Urinary bladder (tissue), 4 donors: ENCODE data around the gene ZNF184. TPM values are rescaled to one million over a fixed set of nuclear protein-coding genes. Genes with fewer than 3 reads are reported as not detected.

Experiments used
- DNase-seq: peaks from one replicate; pipeline ENCODE4 v3.0.0-alpha.2; 2015; ENCODE audit errors: extremely low spot score
- H3K27ac ChIP-seq: one replicate; pipeline ENCODE4 v1.5.1; 2013; ENCODE audit warnings: low read depth, mild to moderate bottlenecking, moderate library complexity
- H3K36me3 ChIP-seq: one replicate; pipeline ENCODE4 v1.6.1; 2013; ENCODE audit warnings: mild to moderate bottlenecking, moderate library complexity; ENCODE audit not compliant: insufficient read depth
- H3K4me1 ChIP-seq: one replicate; pipeline ENCODE4 v1.6.1; 2013; ENCODE audit warnings: mild to moderate bottlenecking, moderate library complexity; ENCODE audit not compliant: insufficient read depth
- H3K4me3 ChIP-seq: one replicate; pipeline ENCODE4 v1.5.1; 2013; ENCODE audit warnings: low read depth, low read length
- WGBS: extraction: QIAGEN DNeasy Blood & Tissue Kit; methylation state at CpG from one replicate; pipeline ENCODE4 v1.1.7; 2013; 5-methylcytosine and 5-hydroxymethylcytosine counted together
- polyA plus RNA-seq: library from polyadenylated mRNA; stranded (reverse); fragments of 200-250 nt; gene quantifications from one replicate; pipeline ENCODE4 v1.2.3, GENCODE V29; 2013
- total RNA-seq: library from RNA; depleted of rRNA; stranded (reverse); fragments of >200 nt; gene quantifications from one replicate; pipeline ENCODE4 v1.2.3, GENCODE V29; 2014
- donor health status: healthy with polysubstance abuse.
- donor health status: healthy.

Gene ZNF184
- total and polyA plus RNA-seq, 2 donors: 3.1 to 27.2 TPM

DNA sequence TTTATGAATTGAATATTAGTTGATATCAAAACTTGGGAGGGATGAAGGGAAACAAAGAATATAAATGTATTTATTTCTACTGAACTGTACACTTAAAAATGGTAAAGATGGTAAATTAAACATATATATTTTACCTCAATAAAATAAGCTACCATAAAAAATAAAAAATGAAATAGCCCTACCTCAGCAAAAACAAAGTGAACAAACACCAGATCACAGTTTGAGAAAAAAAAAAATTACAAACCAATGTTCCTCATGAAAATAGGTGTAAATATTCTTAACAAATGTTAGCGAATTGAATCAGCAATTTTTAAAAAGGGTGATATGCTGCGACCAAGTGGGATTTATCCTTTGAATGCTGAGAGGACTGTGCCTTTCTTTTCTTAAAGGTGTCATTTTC, 28.3 kb upstream of the ZNF184 start:
- DNase-seq: no peak
- WGBS: 74% methylated on average over 2 of the region's 2 CpGs
- Histone ChIP-seq H3K4me3 (no peak overlapping the region), H3K4me1 (no peaks in the 10 kb centered on the region), H3K36me3 (no peaks in the 10 kb centered on the region), H3K27ac (no peak overlapping the region)

DNA sequence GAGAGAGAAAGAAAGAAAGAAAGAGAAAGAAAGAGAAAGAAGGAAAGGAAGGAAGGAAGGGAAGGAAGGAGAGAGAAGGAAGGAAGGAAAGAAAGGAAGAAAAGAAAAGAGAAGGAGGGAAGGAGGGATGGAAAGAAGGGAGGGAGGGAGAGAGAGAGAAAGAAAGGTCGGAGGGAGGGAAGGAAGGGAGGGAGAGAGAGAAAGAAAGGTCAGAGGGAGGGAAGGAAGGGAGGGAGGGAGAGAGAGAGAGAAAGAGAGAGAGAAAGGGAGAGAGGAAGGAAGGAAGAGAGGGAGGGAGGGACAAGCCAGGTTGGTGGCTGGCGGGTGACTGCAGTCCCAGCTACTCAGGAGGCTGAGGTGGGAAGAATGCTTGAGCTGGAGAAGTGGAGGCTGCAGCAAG, 27.3 kb upstream of the ZNF184 start:
- WGBS: 17% methylated on average over 2 of the region's 2 CpGs
- H3K27ac ChIP-seq: no peak overlapping the region
- no peaks in the 10 kb centered on the region for H3K4me1 ChIP-seq
- DNase-seq: no peak
- no peak overlapping the region for H3K4me3 ChIP-seq
- no peaks in the 10 kb centered on the region for H3K36me3 ChIP-seq

DNA sequence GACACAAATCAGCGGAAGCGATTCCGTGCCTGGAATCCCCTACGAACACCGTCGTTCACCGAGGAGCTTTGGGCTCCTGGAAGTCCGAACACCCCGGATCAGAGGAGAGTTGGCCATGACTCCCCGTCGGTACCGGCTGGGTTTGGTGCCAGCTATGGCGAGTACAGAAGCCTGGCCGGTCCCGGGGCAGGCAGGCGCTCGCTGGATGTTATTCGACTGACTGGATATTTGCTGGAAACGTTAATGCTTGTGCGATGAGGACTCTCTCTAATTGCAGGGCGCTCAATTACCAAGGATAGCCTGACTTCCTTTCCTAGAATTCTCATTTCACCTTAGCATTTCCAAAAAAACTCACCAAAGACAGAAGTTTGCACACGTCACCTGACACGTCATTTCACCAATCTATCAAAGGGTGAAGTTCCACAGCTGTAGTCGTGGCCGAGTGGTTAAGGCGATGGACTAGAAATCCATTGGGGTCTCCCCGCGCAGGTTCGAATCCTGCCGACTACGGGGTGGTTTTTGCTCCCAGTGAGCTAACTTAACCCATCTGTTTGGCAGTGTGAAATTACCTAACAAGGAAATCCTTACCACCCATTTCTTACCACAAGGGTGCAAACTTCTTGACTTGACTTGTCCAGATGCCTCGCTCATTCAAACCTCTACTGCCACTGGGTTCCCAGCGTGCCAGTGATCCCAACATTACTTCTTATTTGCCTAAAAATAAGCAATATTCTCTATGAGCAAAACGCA, 22.7 kb upstream of the ZNF184 start:
- Histone ChIP-seq H3K4me1 (no peaks in the 10 kb centered on the region), H3K4me3 (peak overlapping the region; percentile 34), H3K27ac (no peak overlapping the region), H3K36me3 (no peaks in the 10 kb centered on the region)
- DNase-seq: no peak
- 3% methylated on average over 34 of the region's 34 CpGs for WGBS

DNA sequence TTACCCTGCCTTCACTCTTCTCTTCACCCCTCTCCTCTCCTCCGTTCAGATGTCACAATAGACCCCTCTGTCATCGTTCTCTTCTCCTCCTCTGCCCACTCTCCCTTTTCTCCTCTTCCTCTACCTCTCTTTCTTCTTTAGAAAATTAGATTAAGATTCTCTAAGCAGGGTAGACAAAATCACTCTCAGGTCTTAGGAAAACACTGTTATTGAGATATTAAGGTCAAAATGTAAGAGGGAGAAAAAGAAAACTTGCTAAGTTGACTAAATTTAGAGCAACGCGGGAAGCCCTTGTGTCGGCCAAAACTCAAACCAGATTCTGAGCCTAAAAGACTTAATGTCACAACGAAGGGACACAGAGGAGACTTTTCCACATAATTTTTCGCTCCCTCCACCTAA, 22.1 kb upstream of the ZNF184 start:
- Histone ChIP-seq H3K4me3 (peak overlapping the region; percentile 34), H3K4me1 (no peaks in the 10 kb centered on the region)

DNA sequence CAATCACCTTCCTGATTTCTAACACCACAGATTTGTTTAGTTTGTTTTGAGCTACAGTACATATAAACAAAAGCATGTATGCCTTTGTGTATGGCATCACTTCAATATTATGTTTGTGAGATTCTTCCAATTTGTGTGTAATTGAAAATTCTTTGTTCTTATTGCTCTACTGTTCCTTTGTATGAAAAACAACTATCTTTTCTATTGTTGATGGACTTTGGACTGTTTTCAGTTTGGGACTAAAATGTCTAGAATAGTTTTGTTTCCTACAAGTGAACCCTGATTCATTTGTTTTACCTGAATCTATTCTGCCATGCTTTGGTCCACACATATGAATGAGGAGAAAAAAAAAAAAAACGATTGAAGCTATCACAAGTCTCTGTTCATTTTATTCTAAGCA, 21.2 kb upstream of the ZNF184 start:
- 37% methylated on average over 1 of the region's 1 CpG for WGBS
- Histone ChIP-seq H3K27ac (no peak overlapping the region), H3K36me3 (no peaks in the 10 kb centered on the region)

More for the DNA sequence above, 22.1 kb upstream of the ZNF184 start:
- H3K27ac ChIP-seq: no peak overlapping the region
- WGBS: 5% methylated on average over 7 of the region's 7 CpGs
- H3K36me3 ChIP-seq: no peaks in the 10 kb centered on the region
- no peak for DNase-seq

DNA sequence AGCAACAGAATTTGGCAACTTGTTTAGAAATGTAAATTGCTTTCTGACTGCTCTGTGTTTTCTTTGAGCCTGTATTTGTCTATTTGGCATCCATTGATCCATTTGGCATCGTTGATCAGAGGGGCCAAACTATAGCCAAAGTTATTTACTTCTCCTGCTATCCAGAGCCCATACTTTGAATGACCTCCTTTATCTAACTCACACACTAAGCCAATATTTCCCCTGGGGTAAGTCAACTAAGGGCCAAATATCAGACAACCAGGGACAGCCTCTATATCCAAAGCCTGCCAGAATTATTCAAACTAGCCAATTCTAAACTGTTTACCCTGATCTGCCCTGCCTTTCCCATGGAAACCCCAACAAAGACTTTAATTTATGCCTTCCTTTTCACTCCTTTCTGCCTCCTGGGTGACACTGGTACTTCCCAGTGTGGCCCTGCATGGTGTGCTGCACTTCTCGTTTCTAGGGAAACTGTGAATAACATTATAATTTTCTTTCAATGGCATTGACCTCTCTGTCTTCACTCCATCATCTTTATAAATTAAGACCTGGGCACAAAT, 19.8 kb upstream of the ZNF184 start:
- WGBS: 73% methylated on average over 2 of the region's 2 CpGs
- no peak for DNase-seq

More for the DNA sequence above, 21.2 kb upstream of the ZNF184 start:
- Histone ChIP-seq H3K4me1 (no peaks in the 10 kb centered on the region), H3K4me3 (no peak overlapping the region)
- no peak for DNase-seq

DNA sequence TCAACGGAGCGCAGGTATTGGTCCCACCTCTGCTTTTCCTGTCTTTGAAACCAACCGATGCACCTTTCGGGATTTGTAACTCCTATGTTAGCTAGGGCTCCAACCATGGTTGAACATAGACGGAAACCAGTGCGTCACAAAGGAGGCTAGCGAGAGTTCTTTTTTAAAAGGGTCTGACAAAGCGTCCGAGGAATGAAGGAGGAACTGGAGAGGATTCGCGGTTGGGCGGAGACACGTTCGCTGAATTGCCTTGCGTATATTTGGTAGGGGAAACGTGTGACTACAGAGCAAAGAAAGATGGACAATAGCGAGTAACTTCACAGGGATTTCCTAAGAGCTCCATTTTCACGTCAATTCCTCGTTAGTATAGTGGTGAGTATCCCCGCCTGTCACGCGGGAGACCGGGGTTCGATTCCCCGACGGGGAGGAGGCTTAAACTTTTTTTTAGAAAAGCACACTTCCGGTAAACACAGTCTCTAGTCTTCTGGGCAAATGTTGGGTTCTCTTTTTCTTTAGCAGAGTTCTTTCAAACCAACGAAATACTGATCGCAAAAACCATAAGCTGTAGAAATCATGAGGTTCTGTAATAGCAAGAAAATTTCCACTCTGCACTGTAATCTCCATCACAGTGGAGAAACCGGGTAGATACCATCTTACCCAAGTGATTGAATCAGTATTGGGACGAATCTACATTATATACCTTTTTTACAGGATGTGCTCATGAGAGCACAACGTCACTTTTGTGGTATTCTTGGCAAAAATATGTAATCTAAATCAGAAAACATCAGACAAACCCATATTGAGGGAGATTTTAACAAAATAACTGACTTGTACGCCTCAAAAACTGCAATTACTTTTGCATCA, 6.6 kb upstream of the ZNF184 start:
- Histone ChIP-seq H3K4me3 (peak overlapping the region; percentile 66), H3K36me3 (no peaks in the 10 kb centered on the region)

More for the DNA sequence above, 19.8 kb upstream of the ZNF184 start:
- H3K4me3 ChIP-seq: no peak overlapping the region
- H3K36me3 ChIP-seq: no peaks in the 10 kb centered on the region
- no peak overlapping the region for H3K27ac ChIP-seq
- H3K4me1 ChIP-seq: no peaks in the 10 kb centered on the region

DNA sequence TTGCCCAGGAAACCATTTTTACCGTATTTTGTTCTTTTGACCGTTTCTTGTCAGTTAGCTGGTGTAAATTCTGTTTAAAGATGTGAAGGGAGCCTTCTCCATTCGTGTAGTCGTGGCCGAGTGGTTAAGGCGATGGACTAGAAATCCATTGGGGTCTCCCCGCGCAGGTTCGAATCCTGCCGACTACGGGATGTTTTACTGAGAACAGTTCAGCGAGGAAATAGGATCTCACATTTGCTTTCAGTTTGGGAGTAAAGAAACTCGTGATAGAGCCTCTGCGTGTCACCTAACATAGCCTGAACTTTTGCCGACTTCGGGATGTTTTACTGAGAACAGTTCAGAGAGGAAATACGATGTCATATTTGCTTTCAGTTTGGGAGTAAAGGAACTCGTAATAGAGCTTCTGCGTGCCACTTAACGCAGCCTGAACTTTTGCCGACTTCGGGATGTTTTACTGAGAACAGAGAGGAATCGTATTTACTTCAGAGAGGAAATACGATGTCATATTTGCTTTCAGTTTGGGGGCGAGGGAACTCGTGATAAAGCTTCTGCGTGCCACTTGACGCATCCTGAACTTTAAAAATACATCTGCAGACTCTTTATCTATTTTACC, 5.9 kb upstream of the ZNF184 start:
- no peaks in the 10 kb centered on the region for H3K4me1 ChIP-seq
- H3K27ac ChIP-seq: peak overlapping the region; percentile 98
- WGBS: under 1% methylated on average over 28 of the region's 28 CpGs
- H3K4me3 ChIP-seq: peak overlapping the region; percentile 66
- no peaks in the 10 kb centered on the region for H3K36me3 ChIP-seq
- peak; percentile 93 for DNase-seq

More for the DNA sequence above, 6.6 kb upstream of the ZNF184 start:
- DNase-seq: peak; percentile 93
- 3% methylated on average over 33 of the region's 33 CpGs for WGBS
- peak overlapping the region; percentile 98 for H3K27ac ChIP-seq
- no peaks in the 10 kb centered on the region for H3K4me1 ChIP-seq

DNA sequence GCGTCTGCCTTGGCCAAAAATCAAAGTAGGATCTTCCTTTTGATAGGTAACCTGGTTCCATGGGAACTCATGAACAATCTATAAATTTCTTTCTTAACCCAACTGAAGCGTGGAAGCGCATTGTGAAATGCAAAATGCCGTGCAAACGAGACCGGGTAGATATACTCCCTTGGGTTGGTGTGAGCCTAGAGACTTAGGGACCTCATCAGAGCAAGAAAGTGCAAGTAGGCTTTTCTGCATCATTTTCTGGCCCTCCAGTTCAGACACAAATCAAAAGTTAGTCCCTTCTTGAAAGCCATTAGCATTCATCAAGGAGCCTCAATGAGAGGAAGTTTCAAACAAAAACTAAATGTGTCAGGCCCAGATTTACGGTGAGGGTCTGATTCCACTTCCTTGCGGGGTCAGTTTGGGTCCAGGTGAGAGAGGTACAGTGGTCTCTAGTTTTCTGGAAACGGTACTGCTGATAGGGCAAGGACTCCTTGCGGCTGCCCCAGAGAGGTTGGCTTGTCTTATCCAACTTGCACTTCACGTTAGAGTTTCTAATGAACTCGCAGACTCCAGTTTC, 5.3 kb upstream of the ZNF184 start:
- Histone ChIP-seq H3K27ac (peak overlapping the region; percentile 91), H3K36me3 (no peaks in the 10 kb centered on the region), H3K4me3 (peak overlapping the region; percentile 35), H3K4me1 (no peaks in the 10 kb centered on the region)
- 13% methylated on average over 12 of the region's 12 CpGs for WGBS
- DNase-seq: no peak

DNA sequence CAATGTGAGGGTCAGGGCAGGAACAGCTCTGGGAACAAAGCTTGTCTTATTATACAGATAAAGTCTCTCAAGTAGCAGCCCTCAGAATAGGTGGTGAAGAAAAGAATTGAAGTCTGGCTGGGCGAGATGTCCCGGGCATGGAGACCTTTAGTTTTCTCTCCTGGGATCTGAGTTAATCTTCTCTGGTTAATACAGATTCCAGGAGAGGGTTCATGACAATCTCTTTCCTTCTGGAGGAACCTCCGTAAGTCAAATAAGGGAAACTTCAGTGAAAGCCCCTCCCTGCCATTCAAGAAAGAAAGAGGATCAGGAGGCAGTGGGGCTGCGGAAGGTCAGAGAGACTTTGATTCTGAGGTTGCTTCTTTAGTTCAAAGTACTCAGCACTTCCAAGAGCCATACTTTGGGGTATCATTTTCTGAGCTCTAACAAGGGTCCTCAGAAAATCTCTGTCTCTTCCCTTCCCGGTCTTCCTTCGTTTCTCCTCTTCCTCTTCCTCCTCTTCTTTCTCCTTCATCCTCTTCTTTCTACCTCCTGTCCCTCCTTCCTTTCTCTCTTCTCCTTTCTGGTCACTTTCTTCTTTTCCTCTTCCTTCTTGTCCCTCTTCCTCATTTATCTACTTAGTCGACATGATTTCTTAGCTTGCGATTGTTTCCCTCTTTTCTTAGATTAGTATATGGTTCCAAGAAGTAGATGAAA, 4.6 kb upstream of the ZNF184 start:
- Histone ChIP-seq H3K4me3 (no peak overlapping the region), H3K4me1 (no peaks in the 10 kb centered on the region), H3K36me3 (no peaks in the 10 kb centered on the region), H3K27ac (peak overlapping the region; percentile 5)
- DNase-seq: no peak
- 53% methylated on average over 8 of the region's 8 CpGs for WGBS

DNA sequence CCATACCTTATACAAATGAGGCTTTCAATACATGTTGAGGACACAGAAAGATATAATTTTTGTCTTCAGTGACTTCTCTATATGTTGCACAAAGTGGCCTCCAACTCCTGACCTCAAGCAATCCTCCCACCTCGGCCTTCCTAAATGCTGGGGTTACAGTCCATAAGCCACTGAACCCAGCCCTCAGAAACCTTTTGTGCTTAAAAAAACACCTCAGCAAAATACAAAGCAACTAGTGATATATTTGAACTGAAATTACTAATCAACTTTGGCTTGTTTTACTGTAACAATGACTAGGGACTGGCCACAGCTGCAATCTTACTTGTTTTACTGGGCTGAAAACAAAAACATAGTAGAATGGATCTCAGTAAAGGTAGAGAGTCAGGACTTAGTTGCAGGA, 3.2 kb upstream of the ZNF184 start:
- 91% methylated on average over 1 of the region's 1 CpG for WGBS
- no peak for DNase-seq
- Histone ChIP-seq H3K27ac (no peak overlapping the region), H3K4me1 (no peaks in the 10 kb centered on the region), H3K4me3 (no peak overlapping the region), H3K36me3 (no peaks in the 10 kb centered on the region)

DNA sequence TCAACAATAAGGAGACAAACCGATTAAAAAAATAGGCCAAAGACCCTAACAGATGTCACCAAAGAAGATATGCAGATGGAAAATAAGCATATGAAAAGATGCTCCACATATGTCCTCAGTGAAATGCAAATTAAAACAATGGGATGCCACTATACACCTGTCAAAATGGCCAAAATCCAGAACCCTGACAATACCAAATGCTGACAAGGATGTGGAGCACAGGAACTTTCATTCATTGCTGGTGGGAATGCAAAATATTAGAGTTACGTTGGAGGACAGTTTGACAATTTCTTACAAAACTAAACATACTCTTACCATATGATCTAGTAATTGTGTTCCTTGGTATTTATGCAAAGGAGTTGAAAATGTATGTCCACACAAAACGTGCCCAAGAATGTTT, 1.8 kb upstream of the ZNF184 start:
- no peaks in the 10 kb centered on the region for H3K4me1 ChIP-seq
- no peak overlapping the region for H3K27ac ChIP-seq
- H3K36me3 ChIP-seq: no peaks in the 10 kb centered on the region
- DNase-seq: no peak
- 80% methylated on average over 3 of the region's 3 CpGs for WGBS
- no peak overlapping the region for H3K4me3 ChIP-seq

DNA sequence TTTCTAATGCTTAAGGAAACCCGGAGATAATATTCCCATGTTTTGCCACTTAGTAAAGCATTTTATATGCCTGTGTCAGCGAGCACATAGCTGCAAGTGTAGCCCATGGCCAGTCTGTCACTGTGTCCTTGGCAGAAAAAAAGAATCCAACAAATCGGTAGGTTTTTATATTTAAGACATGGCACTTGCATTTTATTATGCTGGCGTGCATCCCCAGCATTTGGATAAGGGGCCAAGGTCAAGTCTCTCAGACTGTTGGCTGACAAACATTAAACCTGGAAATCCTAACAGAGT, 1.2 kb upstream of the ZNF184 start:
- WGBS: 83% methylated on average over 4 of the region's 4 CpGs
- H3K4me1 ChIP-seq: no peaks in the 10 kb centered on the region
- no peak overlapping the region for H3K4me3 ChIP-seq
- DNase-seq: no peak
- no peak overlapping the region for H3K27ac ChIP-seq
- no peaks in the 10 kb centered on the region for H3K36me3 ChIP-seq
